Neural cell (in vitro differentiated cells): ENCODE data around the gene OPN1SW. TPM values are rescaled to one million over a fixed set of nuclear protein-coding genes. Genes with fewer than 3 reads are reported as not detected.

Source experiments
- H2AFZ ChIP-seq: fragments of 200-600, 300-800 bp; sonication (generic), shearing (Covaris generic); 2 replicates; pipeline ENCODE4 v1.6.0; 2014; ENCODE audit warnings: low read depth, mild to moderate bottlenecking, antibody characterized with exemption, low read length, moderate library complexity
- H3F3A ChIP-seq: fragments of 200-600 bp; shearing (Covaris generic); 2 replicates; pipeline ENCODE4 v1.6.1; 2016; ENCODE audit warnings: mild to moderate bottlenecking, moderate library complexity, mixed read lengths, antibody characterized with exemption, low read length; ENCODE audit not compliant: insufficient read depth, poor library complexity, severe bottlenecking
- H3K27ac ChIP-seq: fragments of 200-600, 300-800 bp; sonication (generic), shearing (Covaris generic); 2 replicates; pipeline ENCODE4 v1.5.1; 2014; ENCODE audit warnings: mild to moderate bottlenecking, low read length, moderate library complexity
- H3K27me3 ChIP-seq: fragments of 300-800, 200-600 bp; sonication (generic), shearing (Covaris generic); 2 replicates; pipeline ENCODE4 v1.6.0; 2014; ENCODE audit warnings: mild to moderate bottlenecking, low read depth, low read length, moderate library complexity; ENCODE audit not compliant: insufficient read depth
- H3K36me3 ChIP-seq: fragments of 300-800, 200-600 bp; sonication (generic), shearing (Covaris generic); 2 replicates; pipeline ENCODE4 v1.5.1; 2014; ENCODE audit warnings: mild to moderate bottlenecking, antibody characterized with exemption, low read length, moderate library complexity; ENCODE audit not compliant: insufficient read depth
- H3K4me2 ChIP-seq: fragments of 300-800, 200-600 bp; sonication (generic), shearing (Covaris generic); 2 replicates; pipeline ENCODE4 v1.6.0; 2014; ENCODE audit warnings: mild to moderate bottlenecking, low read length
- H3K4me3 ChIP-seq: fragments of 300-800, 200-600 bp; sonication (generic), shearing (Covaris generic); 2 replicates; pipeline ENCODE4 v1.5.1; 2014; ENCODE audit warnings: mild to moderate bottlenecking, low read length, moderate library complexity
- H3K79me2 ChIP-seq: fragments of 200-600 bp; shearing (Covaris generic); replicated peaks from 2 replicates; pipeline ENCODE4 v1.6.0; 2014; ENCODE audit warnings: mild to moderate bottlenecking, low read length, moderate library complexity; ENCODE audit not compliant: insufficient read depth
- H3K9ac ChIP-seq: fragments of 300-800, 200-600 bp; sonication (generic), shearing (Covaris generic); 2 replicates; pipeline ENCODE4 v1.6.1; 2016; ENCODE audit warnings: mild to moderate bottlenecking, low read length, mixed read lengths
- H3K9me2 ChIP-seq: fragments of 200-600 bp; shearing (Covaris generic); 2 replicates; pipeline ENCODE4 v1.6.1; 2016; ENCODE audit warnings: mild to moderate bottlenecking, low read length, mixed read lengths; ENCODE audit not compliant: insufficient read depth
- H3K9me3 ChIP-seq: fragments of 200-600, 300-800 bp; sonication (generic), shearing (Covaris generic); 2 replicates; pipeline ENCODE4 v1.6.1; 2016; ENCODE audit warnings: mild to moderate bottlenecking, mixed run types, low read length, moderate library complexity, mixed read lengths
- H4K20me1 ChIP-seq: fragments of 200-600 bp; shearing (Covaris generic); 2 replicates; pipeline ENCODE4 v1.6.1; 2016; ENCODE audit warnings: mild to moderate bottlenecking, mixed run types; ENCODE audit not compliant: insufficient read depth
- CTCF ChIP-seq: fragments of 450-650 bp; IDR thresholded peaks from 2 replicates; pipeline ENCODE4 v1.5.1; 2014; ENCODE audit warnings: antibody characterized with exemption, mild to moderate bottlenecking, moderate library complexity; ENCODE audit not compliant: poor library complexity, severe bottlenecking
- EP300 ChIP-seq: fragments of 450-650 bp; conservative IDR thresholded peaks from 2 replicates; pipeline ENCODE4 v1.6.1; 2014; ENCODE audit warnings: antibody characterized with exemption, mild to moderate bottlenecking, moderate library complexity; ENCODE audit not compliant: poor library complexity, severe bottlenecking
- EZH2 ChIP-seq: fragments of 200-600, 300-800 bp; shearing (Covaris generic), sonication (generic); IDR thresholded peaks from 2 replicates; pipeline ENCODE4 v1.6.1; 2014; ENCODE audit warnings: antibody characterized with exemption, low read length, borderline replicate concordance, mild to moderate bottlenecking; ENCODE audit not compliant: insufficient read depth, poor library complexity, severe bottlenecking
- MXI1 ChIP-seq: fragments of 450-650 bp; conservative IDR thresholded peaks from 2 replicates; pipeline ENCODE4 v1.6.1; 2014; ENCODE audit warnings: antibody characterized with exemption, mild to moderate bottlenecking; ENCODE audit not compliant: poor library complexity, severe bottlenecking
- POLR2AphosphoS5 ChIP-seq: IDR thresholded peaks from 2 replicates; pipeline ENCODE4 v1.6.1; 2012
- RAD21 ChIP-seq: fragments of 450-650 bp; conservative IDR thresholded peaks from 2 replicates; pipeline ENCODE4 v1.6.1; 2014; ENCODE audit warnings: antibody characterized with exemption, mild to moderate bottlenecking, moderate library complexity
- SMC3 ChIP-seq: fragments of 450-650 bp; conservative IDR thresholded peaks from 2 replicates; pipeline ENCODE4 v1.6.1; 2014; ENCODE audit warnings: antibody characterized with exemption, mild to moderate bottlenecking, moderate library complexity; ENCODE audit not compliant: poor library complexity
- TAF1 ChIP-seq: IDR thresholded peaks from 2 replicates; pipeline ENCODE4 v1.6.1; 2012; ENCODE audit warnings: low read depth
- polyA plus RNA-seq: library from polyadenylated mRNA; depleted of rRNA; stranded (reverse); fragments of >200 nt; gene quantifications from 2 replicates; pipeline ENCODE4 v1.2.3, GENCODE V29; 2014
- TF ChIP-seq, protein P1 (sequence below): IDR thresholded peaks from 2 replicates; pipeline ENCODE4 v1.6.1; 2012; ENCODE audit warnings: borderline replicate concordance

Gene OPN1SW
- polyA plus RNA-seq, 1 donor from 2014 or later = 1.2 TPM

- H2AFZ ChIP-seq = no peak overlapping the region
- H3K27me3 ChIP-seq = no peaks in the 10 kb centered on the region
- H3K79me2 ChIP-seq = no peaks in the 10 kb centered on the region
- no peak overlapping the region for H3K4me2 ChIP-seq
- no peaks in the 10 kb centered on the region for H4K20me1 ChIP-seq
- H3K9ac ChIP-seq = no peak overlapping the region
- H3K36me3 ChIP-seq = peaks cover 7% of the 10 kb centered on the region
- H3K9me3 ChIP-seq = no peaks in the 10 kb centered on the region
- H3F3A ChIP-seq = no peaks in the 10 kb centered on the region
- no peaks in the 10 kb centered on the region for H3K9me2 ChIP-seq
- H3K4me3 ChIP-seq = no peak overlapping the region
- H3K27ac ChIP-seq = no peak overlapping the region
- TF ChIP-seq TAF1 (no peak), SMC3 (no peak), EP300 (no peak), MXI1 (no peak), EZH2 (no peak), CTCF (no peak), POLR2AphosphoS5 (no peak), RAD21 (no peak)
- TF ChIP-seq, protein P1, sequence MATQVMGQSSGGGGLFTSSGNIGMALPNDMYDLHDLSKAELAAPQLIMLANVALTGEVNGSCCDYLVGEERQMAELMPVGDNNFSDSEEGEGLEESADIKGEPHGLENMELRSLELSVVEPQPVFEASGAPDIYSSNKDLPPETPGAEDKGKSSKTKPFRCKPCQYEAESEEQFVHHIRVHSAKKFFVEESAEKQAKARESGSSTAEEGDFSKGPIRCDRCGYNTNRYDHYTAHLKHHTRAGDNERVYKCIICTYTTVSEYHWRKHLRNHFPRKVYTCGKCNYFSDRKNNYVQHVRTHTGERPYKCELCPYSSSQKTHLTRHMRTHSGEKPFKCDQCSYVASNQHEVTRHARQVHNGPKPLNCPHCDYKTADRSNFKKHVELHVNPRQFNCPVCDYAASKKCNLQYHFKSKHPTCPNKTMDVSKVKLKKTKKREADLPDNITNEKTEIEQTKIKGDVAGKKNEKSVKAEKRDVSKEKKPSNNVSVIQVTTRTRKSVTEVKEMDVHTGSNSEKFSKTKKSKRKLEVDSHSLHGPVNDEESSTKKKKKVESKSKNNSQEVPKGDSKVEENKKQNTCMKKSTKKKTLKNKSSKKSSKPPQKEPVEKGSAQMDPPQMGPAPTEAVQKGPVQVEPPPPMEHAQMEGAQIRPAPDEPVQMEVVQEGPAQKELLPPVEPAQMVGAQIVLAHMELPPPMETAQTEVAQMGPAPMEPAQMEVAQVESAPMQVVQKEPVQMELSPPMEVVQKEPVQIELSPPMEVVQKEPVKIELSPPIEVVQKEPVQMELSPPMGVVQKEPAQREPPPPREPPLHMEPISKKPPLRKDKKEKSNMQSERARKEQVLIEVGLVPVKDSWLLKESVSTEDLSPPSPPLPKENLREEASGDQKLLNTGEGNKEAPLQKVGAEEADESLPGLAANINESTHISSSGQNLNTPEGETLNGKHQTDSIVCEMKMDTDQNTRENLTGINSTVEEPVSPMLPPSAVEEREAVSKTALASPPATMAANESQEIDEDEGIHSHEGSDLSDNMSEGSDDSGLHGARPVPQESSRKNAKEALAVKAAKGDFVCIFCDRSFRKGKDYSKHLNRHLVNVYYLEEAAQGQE = no peak
These were observed 25.4 kb upstream of the OPN1SW start for GRCh38 chr7:128801003-128801402.

- H3F3A ChIP-seq = no peaks in the 10 kb centered on the region
- no peaks in the 10 kb centered on the region for H3K9me2 ChIP-seq
- TF ChIP-seq EZH2 = no peak
- TF ChIP-seq RAD21 = no peak
- no peak for TF ChIP-seq MXI1
- TF ChIP-seq EP300 = no peak
- no peak for TF ChIP-seq CTCF
- TF ChIP-seq POLR2AphosphoS5 = no peak
- no peak for TF ChIP-seq SMC3
- no peak for TF ChIP-seq TAF1
- TF ChIP-seq, protein P1 = no peak
- H3K9ac ChIP-seq = no peak overlapping the region
- no peak overlapping the region for H3K4me3 ChIP-seq
- H2AFZ ChIP-seq = no peak overlapping the region
- no peaks in the 10 kb centered on the region for H3K9me3 ChIP-seq
- H3K36me3 ChIP-seq = peaks cover 5% of the 10 kb centered on the region
- H4K20me1 ChIP-seq = no peaks in the 10 kb centered on the region
- no peaks in the 10 kb centered on the region for H3K27me3 ChIP-seq
- no peak overlapping the region for H3K4me2 ChIP-seq
- no peaks in the 10 kb centered on the region for H3K79me2 ChIP-seq
- H3K27ac ChIP-seq = no peak overlapping the region
These were observed 25.0 kb upstream of the OPN1SW start for GRCh38 chr7:128800567-128800966.
